Medulla oblongata (tissue), 1 donor: Measurements from ENCODE around the gene DMBX1.

ENCODE experiments used
- DNase-seq: peaks from one replicate; pipeline ENCODE4 v3.0.0-alpha.2; 2015; ENCODE audit errors: extremely low spot score

Gene DMBX1

GRCh38 chr1:46483589-46483988 lies 6.0 kb upstream of the DMBX1 start:
- DNase-seq, result no peak

- no peak for DNase-seq
Measured at GRCh38 chr1:46484783-46485490, 4.7 kb upstream of the DMBX1 start.

GRCh38 chr1:46485564-46486431 lies 3.8 kb upstream of the DMBX1 start:
- DNase-seq, result no peak

GRCh38 chr1:46486432-46487015 lies 3.1 kb upstream of the DMBX1 start:
- no peak for DNase-seq

GRCh38 chr1:46487818-46488218 lies 1.8 kb upstream of the DMBX1 start:
- no peak for DNase-seq

GRCh38 chr1:46488343-46489168 lies 1.1 kb upstream of the DMBX1 start:
- DNase-seq, result no peak

- DNase-seq, result no peak
Measured at GRCh38 chr1:46489169-46489637, 433 bp upstream of the DMBX1 start.

- DNase-seq, result no peak
Measured at GRCh38 chr1:46490406-46490655, 695 bp downstream of the DMBX1 start.

GRCh38 chr1:46490656-46491442 lies 1.2 kb downstream of the DMBX1 start:
- no peak for DNase-seq

GRCh38 chr1:46491443-46492268 lies 2.0 kb downstream of the DMBX1 start:
- no peak for DNase-seq

GRCh38 chr1:46492269-46492853 lies 2.7 kb downstream of the DMBX1 start:
- DNase-seq, result no peak

GRCh38 chr1:46492871-46493270 lies 3.2 kb downstream of the DMBX1 start:
- no peak for DNase-seq

- DNase-seq, result no peak
Measured at GRCh38 chr1:46493316-46494032, 3.8 kb downstream of the DMBX1 start.

- no peak for DNase-seq
Measured at GRCh38 chr1:46494910-46495309, 5.3 kb downstream of the DMBX1 start.

GRCh38 chr1:46495778-46496177 lies 6.1 kb downstream of the DMBX1 start:
- DNase-seq, result no peak

GRCh38 chr1:46496505-46496904 lies 6.9 kb downstream of the DMBX1 start:
- DNase-seq, result no peak

GRCh38 chr1:46497020-46497419 lies 7.4 kb downstream of the DMBX1 start:
- no peak for DNase-seq

- no peak for DNase-seq
Measured at GRCh38 chr1:46497665-46498064, 8.0 kb downstream of the DMBX1 start.

GRCh38 chr1:46501528-46501927 lies 11.9 kb downstream of the DMBX1 start:
- no peak for DNase-seq
